Spleen (tissue), 7 donors: Measurements from ENCODE around the gene AARS2.

Experiments used
- POLR2AphosphoS5 ChIP-seq, 3 donors: sonication (generic); formaldehyde crosslinking; IDR thresholded peaks; one replicate each; pipeline ENCODE4 v1.5.1; 2017; ENCODE audit warnings: antibody characterized with exemption in 3 of 3
- TF ChIP-seq, protein P1 (sequence below), 11 experiments: fragments of 200-600 bp in 7 of 11; fragments of 450-650 bp in 4 of 11; sonication (generic) in 4 of 11; IDR thresholded peaks in 8 of 11; conservative IDR thresholded peaks in 3 of 11; 1 replicate in 7 of 11; 2 replicates in 4 of 11; pipeline versions ENCODE4 v1.4.0 to v1.8.0; 2016 to 2021; ENCODE audit warnings: antibody characterized with exemption in 11 of 11, inconsistent platforms in 4 of 11, mild to moderate bottlenecking in 1 of 11
- donor health status: DM: no; HTN: no; CAD: no; lungs with moderate emphysema.
- donor health status: DM: no; HTN: no; CAD: no.
- donor health status: DM: no; HTN: no; CAD: no.

DNA sequence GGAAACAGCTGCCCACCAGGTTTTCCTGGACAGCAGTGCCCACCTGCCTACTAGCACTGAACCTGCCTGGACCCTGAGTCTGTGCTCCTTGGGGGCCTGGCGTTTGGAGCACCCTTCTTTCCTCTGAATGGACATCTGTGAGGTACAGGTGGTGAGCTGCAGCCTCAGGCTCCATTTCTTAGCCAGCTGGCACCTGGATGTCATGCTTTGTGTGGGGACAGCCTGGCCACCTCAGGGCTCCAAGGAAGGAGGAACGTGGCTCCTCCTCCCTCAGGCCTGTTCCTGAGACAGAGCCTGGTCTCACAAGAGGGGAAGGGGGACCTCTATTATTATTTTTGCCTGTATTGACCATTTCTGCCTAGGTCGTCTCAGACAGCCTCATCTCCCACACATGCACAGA lies 34.8 kb downstream of the AARS2 start:
- TF ChIP-seq, protein P1, sequence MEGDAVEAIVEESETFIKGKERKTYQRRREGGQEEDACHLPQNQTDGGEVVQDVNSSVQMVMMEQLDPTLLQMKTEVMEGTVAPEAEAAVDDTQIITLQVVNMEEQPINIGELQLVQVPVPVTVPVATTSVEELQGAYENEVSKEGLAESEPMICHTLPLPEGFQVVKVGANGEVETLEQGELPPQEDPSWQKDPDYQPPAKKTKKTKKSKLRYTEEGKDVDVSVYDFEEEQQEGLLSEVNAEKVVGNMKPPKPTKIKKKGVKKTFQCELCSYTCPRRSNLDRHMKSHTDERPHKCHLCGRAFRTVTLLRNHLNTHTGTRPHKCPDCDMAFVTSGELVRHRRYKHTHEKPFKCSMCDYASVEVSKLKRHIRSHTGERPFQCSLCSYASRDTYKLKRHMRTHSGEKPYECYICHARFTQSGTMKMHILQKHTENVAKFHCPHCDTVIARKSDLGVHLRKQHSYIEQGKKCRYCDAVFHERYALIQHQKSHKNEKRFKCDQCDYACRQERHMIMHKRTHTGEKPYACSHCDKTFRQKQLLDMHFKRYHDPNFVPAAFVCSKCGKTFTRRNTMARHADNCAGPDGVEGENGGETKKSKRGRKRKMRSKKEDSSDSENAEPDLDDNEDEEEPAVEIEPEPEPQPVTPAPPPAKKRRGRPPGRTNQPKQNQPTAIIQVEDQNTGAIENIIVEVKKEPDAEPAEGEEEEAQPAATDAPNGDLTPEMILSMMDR (IDR thresholded peaks at IDR 0.05 in 8 of 11, conservative IDR thresholded peaks at IDR 0.05 in 3 of 11): no peak
- no peak for TF ChIP-seq POLR2AphosphoS5 (IDR thresholded peaks at IDR 0.05)
